HG03095 (cell line): ENCODE measurements around the gene RRBP1.
"Not testable (repeated sequence)": the region's sequence is repeated elsewhere in the genome, so short reads cannot be mapped to it uniquely, and the experiment has no call there.

Source experiments
- ATAC-seq: cut with Tn5 transposase; IDR thresholded peaks from one replicate; pipeline ENCODE4 v1.9.1; 2021; ENCODE audit warnings: moderate library complexity; ENCODE audit not compliant: unreplicated experiment

Gene RRBP1

GRCh38 chr20:17666481-17666880, 15.6 kb downstream of the RRBP1 start:
- ATAC-seq, result no peak

GRCh38 chr20:17665756-17666155, 16.3 kb downstream of the RRBP1 start:
- ATAC-seq, result no peak

- ATAC-seq, result no peak
These were observed 17.9 kb downstream of the RRBP1 start for GRCh38 chr20:17664025-17664633.

GRCh38 chr20:17663486-17663885, 18.6 kb downstream of the RRBP1 start:
- ATAC-seq, result no peak

- no peak for ATAC-seq
These were observed 19.0 kb downstream of the RRBP1 start for GRCh38 chr20:17663040-17663399.

- ATAC-seq, result peak; percentile 47
These were observed 19.6 kb downstream of the RRBP1 start for GRCh38 chr20:17662333-17663039.

GRCh38 chr20:17661121-17661744, 20.8 kb downstream of the RRBP1 start:
- no peak for ATAC-seq

GRCh38 chr20:17660667-17661066, 21.4 kb downstream of the RRBP1 start:
- no peak for ATAC-seq

GRCh38 chr20:17659801-17660200, 22.2 kb downstream of the RRBP1 start:
- no peak for ATAC-seq

GRCh38 chr20:17659344-17659743, 22.7 kb downstream of the RRBP1 start:
- not testable (repeated sequence) for ATAC-seq

- ATAC-seq, result no peak
These were observed 23.4 kb downstream of the RRBP1 start for GRCh38 chr20:17658648-17658993.

- no peak for ATAC-seq
These were observed 24.0 kb downstream of the RRBP1 start for GRCh38 chr20:17657898-17658647.

- no peak for ATAC-seq
These were observed 24.8 kb downstream of the RRBP1 start for GRCh38 chr20:17657079-17657825.

GRCh38 chr20:17655865-17656479, 26.1 kb downstream of the RRBP1 start:
- ATAC-seq, result no peak

GRCh38 chr20:17655286-17655651, 26.8 kb downstream of the RRBP1 start:
- ATAC-seq, result no peak

GRCh38 chr20:17654649-17655285, 27.3 kb downstream of the RRBP1 start:
- no peak for ATAC-seq

- no peak for ATAC-seq
These were observed 28.0 kb downstream of the RRBP1 start for GRCh38 chr20:17653835-17654648.

GRCh38 chr20:17652411-17652810, 29.6 kb downstream of the RRBP1 start:
- ATAC-seq, result no peak

- no peak for ATAC-seq
These were observed 30.2 kb downstream of the RRBP1 start for GRCh38 chr20:17651760-17652388.
